GM21717 (cell line): ENCODE results near the gene PP2D1.
A peak's percentile ranks its signal among the peaks of the same experiment; 100 is the strongest.
"Not testable (repeated sequence)": the region's sequence is repeated elsewhere in the genome, so short reads cannot be mapped to it uniquely, and the experiment has no call there.

Experiments used
- ATAC-seq: cut with Tn5 transposase; IDR thresholded peaks from one replicate; pipeline ENCODE4 v1.9.1; 2021; ENCODE audit warnings: mild to moderate bottlenecking, moderate library complexity; ENCODE audit not compliant: unreplicated experiment

PP2D1 gene, protein sequence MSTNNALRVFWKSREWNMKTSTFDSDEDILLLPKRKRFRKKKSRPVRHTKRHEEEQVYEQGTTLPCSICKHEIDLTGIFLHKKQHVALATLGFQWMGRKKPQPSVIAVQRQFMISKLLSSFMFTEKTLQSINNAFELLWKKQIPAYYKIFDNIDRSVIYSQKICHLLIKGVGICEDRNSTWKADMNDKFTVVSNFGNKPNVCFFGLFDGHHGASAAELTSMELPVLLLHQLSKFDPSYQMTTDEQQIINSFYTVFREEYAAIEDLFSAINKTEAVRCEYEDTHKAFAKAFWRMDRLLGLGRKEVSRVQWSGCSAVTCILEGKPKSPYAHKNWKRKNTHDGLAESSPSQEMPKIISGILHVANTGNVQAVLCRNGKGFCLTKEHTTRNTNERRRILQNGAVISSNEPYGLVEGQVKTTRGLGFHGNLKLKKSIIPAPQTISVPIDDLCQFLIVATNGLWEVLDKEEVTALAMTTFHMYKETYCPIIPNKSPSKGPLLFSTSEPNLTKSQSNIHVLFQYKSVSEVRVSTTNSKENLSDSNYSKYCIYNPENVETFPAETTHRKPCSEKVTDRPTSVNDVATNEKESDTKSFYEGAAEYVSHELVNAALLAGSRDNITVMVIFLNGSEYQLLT

DNA sequence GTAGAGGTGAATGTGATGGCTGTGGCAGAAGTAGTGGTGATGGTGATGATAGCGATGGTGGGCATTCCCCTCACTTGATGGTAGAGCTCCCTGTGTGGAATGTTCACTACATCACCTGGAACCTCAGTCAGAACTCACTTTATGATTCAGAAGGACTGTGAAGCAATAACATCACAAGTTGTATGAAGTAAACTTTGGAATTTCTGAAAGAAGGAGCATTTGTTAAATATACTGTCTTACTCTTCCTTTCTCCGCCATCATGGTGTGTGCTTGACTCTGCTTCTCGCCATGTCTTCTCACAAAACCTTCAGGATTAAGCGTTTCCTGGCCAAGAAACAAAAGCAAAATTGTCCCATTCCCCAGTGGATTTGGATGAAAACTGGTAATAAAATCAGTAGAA, at the start of gene PP2D1:
PP2D1 (minus strand) TSS at position 101 of the 400 bp plus-strand sequence. CDS start 192 bp downstream, outside the sequence.
- ATAC-seq, result no peak

DNA sequence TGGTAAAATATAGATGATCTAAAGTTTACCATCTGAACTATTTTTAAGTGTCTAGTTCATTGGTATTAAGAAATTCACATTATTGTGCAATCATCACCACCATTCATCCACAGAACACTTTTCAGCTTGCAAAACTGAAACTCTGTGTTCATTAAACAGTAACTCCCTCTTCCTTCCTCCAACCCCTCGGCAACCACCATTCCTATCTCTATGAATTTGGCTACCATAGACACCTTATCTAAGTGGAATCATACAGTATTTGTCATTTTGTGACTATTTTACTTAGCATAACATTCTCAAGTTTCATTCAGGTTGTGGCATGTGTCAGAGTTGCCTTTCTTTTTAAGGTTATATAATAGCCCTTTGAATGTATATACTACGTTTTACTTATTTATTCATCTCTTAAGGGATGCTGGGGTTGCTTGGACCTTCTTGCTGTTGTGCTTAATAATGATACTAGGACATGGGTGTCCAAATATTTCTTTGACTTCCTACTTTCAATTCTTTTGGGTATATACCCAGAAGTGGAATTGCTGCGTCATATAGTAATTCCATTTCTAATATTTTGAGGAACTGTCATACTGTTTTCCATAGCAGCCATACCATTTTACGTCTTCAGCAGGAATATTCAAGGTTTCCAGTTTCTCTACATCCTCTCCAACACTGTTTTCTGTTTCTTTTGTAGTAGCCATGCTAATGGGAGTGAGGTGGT, 49.1 kb upstream of the PP2D1 start:
- peak; percentile 67 for ATAC-seq

DNA sequence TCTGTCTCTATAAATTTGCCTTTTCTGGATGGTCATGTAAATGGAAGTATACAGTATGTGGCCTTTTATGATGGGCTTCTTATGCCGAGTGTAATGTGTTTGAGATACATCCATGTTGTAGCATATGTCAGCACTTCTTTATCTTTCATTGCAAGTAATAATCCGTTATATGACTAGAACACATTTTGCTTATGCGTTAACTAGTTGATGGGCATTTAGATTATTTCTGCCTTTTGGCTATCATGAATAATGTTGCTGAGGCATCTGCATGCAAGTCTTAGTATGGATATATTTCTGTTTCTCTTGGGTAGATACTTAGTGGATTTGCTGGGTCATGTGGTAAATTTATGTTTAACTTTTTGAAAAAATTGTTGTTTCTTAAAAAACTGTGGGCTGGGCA, 47.9 kb upstream of the PP2D1 start:
- ATAC-seq, result no peak

DNA sequence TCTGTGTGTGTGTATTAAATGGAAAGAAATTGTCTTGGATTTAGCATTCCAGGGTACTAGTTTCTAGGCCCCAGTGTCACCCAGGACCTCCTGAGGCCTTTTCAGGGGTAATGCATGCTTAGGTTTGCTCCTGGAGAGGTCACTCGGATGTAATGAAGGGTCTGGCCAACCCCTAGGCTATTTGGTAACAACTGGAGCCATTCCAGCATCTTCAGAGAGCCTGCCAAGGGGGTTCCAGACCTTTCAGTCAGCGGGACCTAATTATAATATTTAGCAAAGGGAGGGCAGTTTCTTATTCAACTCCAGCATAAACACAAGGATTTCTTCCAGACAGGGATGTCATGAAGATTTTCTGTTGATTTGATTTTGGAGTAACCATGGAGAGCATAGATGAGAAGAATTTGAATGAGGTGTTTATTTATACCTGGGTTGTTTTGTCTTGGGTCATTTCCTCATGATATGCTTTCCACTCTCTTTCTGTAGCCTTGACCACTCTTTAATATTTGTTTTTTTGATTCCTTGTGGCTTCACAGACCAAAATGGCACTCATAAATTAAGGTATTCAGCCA, 45.6 kb upstream of the PP2D1 start:
- ATAC-seq, result no peak

DNA sequence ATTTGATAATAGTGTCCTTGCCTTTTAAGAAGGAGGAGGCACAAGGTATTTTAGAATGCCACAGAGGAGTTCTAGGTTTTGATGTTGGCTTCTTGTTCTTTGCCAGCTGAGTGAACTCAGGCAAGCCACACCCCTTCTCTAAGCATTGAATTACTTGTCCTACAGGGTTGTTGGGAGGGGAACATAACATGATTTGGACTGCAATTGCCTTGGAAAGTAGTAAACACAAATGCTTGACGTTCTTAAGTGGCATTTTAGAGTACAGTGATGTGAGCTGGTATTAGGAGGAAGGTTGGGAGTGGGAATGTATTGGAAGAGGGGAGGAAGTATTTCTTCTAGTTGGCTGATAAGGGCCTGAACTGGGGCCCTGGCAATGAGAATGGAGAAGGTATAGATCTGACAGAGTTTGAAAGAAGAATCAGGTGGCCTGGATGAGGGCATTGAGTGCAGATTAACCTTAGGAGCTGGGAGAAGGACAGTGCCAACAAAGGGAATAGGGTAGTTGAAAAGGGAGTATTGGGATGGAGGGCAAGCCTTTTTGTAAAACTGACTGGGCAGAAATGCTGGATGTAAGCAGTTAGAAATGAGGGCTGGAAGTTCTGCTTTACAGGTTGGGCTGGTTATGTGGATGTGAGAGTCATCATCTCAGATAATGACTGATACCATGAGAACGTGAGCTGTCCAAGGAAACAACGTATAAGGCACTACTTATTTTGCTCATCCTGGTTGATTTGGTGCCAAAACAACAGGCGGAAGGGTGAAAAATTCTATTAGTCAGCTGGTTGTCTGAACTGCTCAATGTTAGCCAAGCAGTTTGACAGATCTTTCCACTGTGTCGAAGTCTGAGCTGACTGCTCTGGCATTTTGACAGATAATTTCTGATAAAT, 44.9 kb upstream of the PP2D1 start:
- ATAC-seq, result peak; percentile 44

DNA sequence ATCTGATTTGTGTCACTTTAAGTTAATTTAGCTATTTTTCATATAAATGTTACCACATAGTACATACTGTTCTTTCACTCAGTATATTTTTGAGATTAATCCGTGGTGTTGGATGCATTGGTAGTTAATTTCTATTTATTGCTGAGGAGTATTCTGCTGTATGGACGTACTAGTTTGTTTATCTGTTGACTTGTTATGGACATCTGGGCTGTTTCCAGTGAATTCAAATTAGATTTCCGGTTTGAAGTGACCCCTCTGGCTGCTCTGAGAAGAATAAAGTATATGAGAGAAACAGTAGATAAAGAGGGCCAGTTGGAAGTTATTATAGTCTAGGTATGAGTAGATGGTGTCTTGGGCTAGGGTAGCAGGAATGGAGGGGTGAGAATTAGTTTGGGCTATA, 43.8 kb upstream of the PP2D1 start:
- no peak for ATAC-seq

DNA sequence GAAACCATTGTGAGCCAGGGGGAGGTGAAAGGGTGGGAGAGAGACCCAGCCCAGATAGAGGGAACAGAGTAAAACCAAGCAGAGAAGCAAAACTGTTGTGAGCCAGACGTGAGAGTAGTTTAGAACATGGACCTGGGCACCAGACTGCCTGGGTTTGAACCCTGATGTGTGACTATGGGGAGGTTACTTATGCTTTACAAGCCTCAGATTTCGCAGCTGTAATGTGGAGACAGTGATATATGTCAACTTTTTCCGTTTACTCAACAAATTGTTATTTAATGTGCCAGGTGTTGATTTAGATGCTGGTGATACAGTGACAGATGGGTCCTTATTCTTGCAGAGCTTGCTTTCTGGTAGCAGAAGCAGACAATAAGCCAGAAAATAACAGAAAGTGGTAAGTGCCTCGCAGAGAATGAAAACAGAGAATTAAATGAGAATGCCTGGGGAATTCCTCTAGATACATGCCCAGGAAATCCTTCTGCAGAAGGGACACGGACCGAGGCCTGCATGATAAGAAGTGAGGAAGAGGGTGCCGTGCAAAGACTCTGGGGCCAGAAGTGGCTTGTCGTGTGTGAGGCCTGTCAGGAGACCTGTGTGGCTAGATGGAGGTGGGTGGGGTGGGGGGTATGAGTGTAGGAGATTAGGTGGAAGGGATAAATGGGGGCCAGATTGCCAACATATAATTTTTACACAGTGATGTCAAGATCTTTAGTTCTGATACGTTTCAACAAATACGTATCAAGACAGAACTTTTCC, 43.1 kb upstream of the PP2D1 start:
- peak; percentile 26 for ATAC-seq

DNA sequence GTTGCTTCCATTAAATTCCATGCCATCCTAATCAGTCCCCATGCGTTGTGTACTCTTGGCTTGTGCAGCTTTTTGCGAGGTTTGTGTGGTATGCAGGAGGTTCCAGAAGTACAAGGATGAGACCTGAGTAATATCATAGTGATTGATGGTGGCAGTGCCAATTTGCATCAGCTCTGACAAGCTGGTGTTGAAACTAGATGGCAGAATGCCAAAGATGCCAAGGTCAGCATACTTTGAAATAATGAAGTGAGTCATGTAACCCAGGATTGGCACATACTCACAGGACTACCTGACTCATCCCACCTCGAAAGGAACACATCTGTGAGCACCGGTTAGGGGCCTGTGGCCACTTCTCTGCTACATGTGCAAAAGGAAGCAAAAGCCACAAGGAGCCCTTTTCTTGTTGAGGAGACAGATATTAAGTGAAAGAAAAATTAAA, 42.5 kb upstream of the PP2D1 start:
- ATAC-seq, result peak; percentile 89

DNA sequence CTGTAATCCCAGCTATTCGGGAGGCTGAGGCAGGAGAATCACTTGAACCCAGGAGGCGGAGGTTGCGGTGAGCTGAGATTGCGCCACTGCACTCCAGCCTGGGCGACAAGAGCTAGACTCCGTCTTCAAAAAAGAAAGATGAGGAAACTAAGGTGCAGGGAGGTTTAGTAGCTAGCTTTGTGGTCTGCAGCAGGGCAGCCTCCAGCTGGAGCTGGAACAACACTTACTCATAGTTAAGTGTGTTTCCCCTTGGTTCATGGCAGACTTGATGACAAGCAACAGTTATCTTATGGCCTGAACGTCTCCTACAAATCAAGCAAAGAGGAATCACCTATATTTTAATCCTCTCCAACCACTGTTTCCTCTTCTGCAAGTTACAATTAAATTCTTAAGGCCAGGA, 40.8 kb upstream of the PP2D1 start:
- no peak for ATAC-seq

DNA sequence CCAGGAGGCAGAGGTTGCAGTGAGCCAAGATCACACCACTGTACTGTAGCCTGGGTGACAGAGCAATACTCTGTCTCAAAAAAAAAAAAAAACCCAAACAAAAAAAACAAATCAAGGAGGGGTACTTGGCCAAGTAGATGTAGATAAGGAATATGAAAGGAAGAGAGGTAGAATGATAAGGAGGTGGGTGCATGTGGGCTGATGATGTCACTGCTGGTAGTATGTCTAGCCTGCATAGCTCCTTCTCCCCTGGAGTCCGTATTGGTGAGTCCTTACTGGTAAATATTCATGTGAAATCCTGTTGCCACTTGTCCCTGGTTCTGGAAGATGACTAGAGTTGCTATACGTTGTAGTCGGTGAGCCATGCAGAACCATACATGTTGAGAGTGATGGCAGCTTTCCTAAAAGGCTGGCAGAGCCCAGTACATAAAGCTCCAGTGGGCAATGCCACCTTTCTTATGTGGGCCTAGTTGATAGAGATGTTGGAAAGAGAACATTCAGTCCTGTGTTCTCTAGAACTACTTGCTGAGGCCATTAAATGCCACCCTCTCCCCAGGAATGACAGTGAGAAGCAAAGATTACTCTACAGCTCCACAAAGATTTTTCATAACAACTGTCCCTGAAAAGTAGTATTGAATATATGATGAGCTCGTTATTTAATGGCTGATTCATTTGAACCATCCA, 39.2 kb upstream of the PP2D1 start:
- ATAC-seq, result no peak

DNA sequence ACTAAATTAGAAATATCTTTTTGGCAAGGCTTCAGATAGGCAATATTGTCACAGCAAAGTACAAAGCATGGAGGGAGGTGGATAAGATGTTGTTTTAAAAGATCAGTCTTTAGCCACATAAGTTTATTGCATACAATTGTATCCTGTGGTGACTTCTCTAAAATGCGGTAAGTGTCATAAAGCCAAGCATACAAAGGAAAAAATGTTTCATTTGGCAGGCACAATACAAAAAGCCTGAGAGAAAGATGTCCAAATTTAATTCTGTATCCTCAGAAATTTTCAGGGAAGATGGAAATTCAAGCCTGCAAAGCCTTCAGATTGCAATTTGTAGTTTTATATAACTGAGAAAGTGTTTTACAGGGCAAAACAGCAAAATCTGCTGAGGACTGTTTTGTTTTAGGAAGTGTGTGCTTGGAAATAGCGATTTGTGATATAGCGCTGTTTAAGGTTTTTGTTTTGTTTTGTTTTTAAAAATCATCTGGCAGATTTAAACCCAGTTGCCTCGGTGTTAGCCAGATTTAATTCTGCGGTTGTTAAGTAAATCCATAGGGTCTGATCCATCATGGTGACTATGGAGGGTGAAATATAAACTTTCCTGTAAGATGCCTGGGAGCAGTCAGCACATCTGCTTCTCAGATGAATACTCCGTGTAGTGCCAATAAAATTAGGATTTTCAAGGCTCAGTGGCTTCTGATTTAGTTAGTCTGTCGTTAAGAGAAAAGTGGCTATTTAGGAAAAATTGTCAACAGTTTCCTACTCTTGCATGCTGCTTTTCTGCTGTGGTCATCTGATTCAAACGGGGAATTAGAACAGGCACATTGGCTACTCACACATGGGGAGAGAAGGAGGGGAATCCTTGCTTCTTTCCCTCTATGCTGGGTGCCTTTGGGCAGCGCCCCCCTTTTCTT, 36.2 kb upstream of the PP2D1 start:
- ATAC-seq, result no peak

DNA sequence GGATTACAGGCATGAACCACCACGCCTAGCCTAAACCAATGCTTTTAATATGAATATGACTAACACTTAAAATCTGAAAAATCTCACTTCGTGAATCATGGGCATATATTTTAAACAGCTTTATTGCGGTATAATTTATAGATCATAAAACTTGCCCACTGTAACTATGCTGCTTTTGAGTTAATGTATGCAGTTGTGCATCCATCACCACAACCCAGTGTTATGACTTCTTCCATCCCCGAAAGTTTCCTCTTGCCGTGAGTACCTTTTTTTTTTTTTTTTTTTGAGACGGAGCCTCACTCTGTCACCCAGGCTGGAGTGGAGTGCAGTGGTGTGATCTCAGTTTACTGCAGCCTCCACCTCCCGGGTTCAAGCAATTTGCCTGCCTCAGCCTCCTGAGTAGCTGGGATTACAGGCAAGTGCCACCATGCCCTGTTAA, 35.3 kb upstream of the PP2D1 start:
- no peak for ATAC-seq

DNA sequence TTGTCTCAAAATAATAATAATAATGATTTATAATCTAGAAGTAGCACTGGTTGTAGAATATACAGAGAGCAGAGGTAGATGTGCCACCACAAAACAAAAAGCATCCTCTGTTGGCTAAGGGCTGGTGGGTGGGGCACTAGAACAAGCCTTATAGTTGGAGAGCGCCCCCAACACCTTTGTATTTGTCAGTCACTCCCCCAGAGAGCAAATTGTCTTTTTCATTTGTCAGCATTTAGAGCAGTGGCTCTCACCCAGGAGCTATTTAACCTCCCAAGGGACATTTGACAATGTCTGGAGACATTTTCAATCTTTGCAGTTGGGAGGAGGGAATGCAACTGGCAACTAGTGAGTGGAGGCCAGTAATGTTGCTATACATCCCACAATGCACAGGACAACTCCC, 34.5 kb upstream of the PP2D1 start:
- ATAC-seq, result no peak

DNA sequence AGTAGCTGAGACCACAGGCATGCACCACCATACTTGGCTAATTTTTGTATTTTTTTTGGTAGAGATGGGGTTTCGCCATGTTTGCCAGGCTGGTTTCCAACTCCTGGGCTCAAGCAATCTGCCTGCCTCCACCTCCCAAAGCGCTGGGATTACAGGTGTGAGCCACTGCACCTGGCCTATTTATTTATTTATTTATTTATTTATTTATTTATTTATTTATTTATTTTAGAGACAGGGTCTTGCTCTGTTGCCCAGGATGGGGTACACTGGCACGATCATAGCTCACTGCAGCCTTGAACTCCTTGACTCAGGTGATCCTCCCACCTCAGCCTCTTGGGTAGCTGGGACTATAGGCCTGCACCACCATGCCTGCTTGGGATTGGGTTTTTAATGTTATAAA, 33.1 kb upstream of the PP2D1 start:
- not testable (repeated sequence) for ATAC-seq

DNA sequence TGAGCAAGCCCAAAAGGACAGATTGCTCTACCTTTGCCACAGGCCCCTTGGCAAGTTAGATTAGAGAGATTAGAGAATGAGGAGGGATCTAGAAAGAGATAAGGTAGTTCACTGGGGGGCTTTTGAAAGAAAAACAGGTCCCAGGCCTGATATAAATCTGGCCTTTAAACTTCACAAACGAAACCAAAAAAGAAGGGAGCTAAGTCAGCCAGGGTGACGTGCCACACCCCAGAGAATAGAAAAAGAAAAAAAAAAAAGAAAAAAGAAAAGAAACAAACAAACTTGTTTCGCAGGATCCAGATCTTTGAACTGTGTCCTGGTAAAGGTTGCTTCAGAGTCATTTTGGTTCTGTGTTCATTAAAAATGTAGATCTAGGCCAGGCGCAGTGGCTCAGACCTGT, 31.8 kb upstream of the PP2D1 start:
- ATAC-seq, result no peak

DNA sequence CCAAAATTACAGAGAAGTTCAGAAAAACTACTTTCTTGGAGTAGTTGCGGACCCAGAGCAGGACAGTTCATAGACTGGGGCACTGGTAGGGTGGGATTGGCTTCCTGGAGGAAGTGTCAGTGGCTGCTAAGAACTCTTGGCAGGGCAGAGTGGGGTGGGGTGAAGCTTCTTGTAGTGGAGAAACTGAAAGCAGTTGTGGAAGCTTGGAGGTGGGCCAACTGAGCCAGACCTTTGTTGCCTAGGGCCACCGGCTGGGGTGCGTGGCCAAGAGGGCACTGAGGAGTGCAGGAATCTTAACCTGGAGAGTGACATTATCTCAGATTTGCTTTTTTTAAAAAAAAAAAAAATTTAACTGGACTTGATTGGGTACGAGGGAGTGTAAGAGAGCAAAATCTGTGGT, 31.3 kb upstream of the PP2D1 start:
- peak; percentile 41 for ATAC-seq

DNA sequence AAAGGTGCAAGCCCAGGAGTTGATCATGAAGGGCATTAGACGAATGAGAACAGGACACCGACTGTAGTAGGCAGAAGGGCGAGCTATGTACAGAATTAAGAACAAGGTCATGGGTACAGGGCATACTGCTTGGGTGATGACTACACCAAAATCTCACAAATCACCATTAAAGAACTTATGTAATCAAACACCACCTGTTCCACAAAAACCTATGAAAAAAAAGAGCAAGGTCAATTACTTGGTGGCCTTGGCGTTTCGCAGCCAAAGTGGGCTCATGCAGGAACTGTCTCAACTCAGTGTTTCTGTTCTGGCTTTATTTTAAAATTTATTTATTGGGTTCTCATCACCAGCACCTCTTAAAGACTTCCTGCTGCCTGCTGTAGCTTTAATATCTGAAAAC, 30.3 kb upstream of the PP2D1 start:
- no peak for ATAC-seq

DNA sequence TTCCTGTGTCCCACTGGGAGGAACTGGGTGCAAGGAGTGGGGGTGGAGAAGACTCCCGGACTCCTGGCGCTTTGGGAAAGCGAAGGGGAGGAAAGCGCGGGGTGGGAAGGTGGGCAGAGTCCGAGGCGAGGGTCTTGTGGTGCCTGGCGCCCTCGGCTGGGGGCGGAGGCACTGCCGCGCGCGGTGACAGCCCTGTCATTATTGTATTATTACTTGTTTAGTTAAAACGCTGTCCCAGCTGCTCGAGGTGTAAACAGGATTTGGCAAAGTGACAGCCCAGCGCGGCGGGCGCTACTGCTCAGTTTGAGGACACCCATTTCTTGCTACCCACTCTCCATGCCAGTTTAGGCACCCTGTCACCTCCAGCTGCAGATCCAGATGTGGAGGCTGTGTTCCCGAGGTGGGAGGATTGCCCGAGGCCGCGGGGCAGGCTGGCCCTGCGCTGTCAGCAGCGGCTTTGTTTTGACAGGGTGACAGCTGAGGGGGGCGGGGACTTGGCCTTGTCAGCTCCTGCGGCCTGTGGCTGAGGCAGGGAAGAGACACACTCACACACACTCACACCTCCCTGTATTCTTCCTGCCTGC, 29.2 kb upstream of the PP2D1 start:
- ATAC-seq, result peak; percentile 54
